ENCODE data around the gene EGFR.

The EGFR gene

DNA sequence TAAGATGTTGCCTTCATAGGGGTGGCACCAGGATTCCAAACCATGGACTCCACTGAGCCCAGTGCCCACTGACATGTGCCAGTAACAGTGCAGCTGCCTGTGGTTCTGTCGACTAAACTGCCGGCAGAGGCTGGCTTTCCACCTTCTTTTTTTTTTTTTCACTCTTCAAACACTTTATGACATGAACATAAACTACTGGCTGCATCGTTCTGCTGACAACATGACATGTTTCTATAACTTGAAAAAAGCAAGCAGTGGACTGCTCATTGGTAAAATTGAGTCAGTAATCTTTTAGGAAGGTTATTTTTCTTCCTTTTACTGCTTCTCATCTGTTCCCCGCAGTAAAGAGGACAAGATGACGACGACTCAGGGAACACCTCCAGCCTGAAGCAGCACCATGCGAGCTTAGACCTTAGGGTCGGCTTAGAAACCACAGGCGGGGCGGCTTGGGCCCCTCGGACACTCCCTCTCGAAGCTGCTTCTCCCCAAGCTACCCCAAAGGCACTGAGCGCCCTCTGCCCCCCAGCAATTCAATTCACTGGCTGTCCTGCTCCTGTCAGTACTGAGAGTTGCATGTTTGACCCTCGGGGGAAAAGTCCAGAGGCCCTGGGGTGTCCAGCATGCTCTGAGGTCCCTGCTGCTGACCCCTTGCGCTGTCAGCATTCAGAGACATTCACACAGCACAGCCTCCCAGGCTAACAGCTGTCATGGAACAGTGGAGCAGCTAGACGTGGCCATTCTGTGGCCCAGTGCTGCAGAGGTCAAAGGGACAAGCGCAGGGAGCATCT, 112.5 kb downstream of the EGFR start:
- H3K4me3 ChIP-seq (ENCODE audit: low read depth in 1 of 2, low read length in 2 of 2): no peak overlapping the region
- no peak overlapping the region for H3K9ac ChIP-seq (ENCODE audit: low read depth in 1 of 2, low read length in 2 of 2)
- H3K36me3 ChIP-seq (ENCODE audit: control insufficient read depth in 1 of 2, insufficient read depth in 2 of 2, low read length in 2 of 2): no peaks in the 10 kb centered on the region
- peaks cover 35 to 49% of the 10 kb centered on the region in 2 donors for H3K4me1 ChIP-seq (ENCODE audit: control insufficient read depth in 1 of 2, insufficient read depth in 2 of 2, low read length in 2 of 2)
- H3K9me3 ChIP-seq (ENCODE audit: control insufficient read depth in 1 of 2, low read length in 2 of 2): no peaks in the 10 kb centered on the region
- H3K27me3 ChIP-seq (ENCODE audit: control insufficient read depth in 1 of 2, insufficient read depth in 2 of 2, low read length in 2 of 2): no peaks in the 10 kb centered on the region
- H3K27ac ChIP-seq (ENCODE audit: low read depth, low read length): peak overlapping the region; percentile 3

GRCh38 chr7:55132550-55132889, 113.7 kb downstream of the EGFR start:
- Histone ChIP-seq H3K4me3 (ENCODE audit: low read depth in 1 of 2, low read length in 2 of 2) (no peak overlapping the region), H3K9me3 (ENCODE audit: control insufficient read depth in 1 of 2, low read length in 2 of 2) (no peaks in the 10 kb centered on the region), H3K4me1 (ENCODE audit: control insufficient read depth in 1 of 2, insufficient read depth in 2 of 2, low read length in 2 of 2) (peaks cover 28 to 41% of the 10 kb centered on the region in 2 donors), H3K9ac (ENCODE audit: low read depth in 1 of 2, low read length in 2 of 2) (no peak overlapping the region), H3K27me3 (ENCODE audit: control insufficient read depth in 1 of 2, insufficient read depth in 2 of 2, low read length in 2 of 2) (no peaks in the 10 kb centered on the region), H3K36me3 (ENCODE audit: control insufficient read depth in 1 of 2, insufficient read depth in 2 of 2, low read length in 2 of 2) (no peaks in the 10 kb centered on the region), H3K27ac (ENCODE audit: low read depth, low read length) (no peak overlapping the region)

GRCh38 chr7:55132890-55133551, 114.2 kb downstream of the EGFR start:
- H3K4me3 ChIP-seq (ENCODE audit: low read depth in 1 of 2, low read length in 2 of 2): no peak overlapping the region
- no peaks in the 10 kb centered on the region for H3K27me3 ChIP-seq (ENCODE audit: control insufficient read depth in 1 of 2, insufficient read depth in 2 of 2, low read length in 2 of 2)
- H3K4me1 ChIP-seq (ENCODE audit: control insufficient read depth in 1 of 2, insufficient read depth in 2 of 2, low read length in 2 of 2): peaks cover 23 to 36% of the 10 kb centered on the region in 2 donors
- peak overlapping the region; percentile 46 for H3K27ac ChIP-seq (ENCODE audit: low read depth, low read length)
- no peaks in the 10 kb centered on the region for H3K9me3 ChIP-seq (ENCODE audit: control insufficient read depth in 1 of 2, low read length in 2 of 2)
- H3K36me3 ChIP-seq (ENCODE audit: control insufficient read depth in 1 of 2, insufficient read depth in 2 of 2, low read length in 2 of 2): no peaks in the 10 kb centered on the region
- H3K9ac ChIP-seq (ENCODE audit: low read depth in 1 of 2, low read length in 2 of 2): peak overlapping the region in 1 of 2 donors; percentile 33

DNA sequence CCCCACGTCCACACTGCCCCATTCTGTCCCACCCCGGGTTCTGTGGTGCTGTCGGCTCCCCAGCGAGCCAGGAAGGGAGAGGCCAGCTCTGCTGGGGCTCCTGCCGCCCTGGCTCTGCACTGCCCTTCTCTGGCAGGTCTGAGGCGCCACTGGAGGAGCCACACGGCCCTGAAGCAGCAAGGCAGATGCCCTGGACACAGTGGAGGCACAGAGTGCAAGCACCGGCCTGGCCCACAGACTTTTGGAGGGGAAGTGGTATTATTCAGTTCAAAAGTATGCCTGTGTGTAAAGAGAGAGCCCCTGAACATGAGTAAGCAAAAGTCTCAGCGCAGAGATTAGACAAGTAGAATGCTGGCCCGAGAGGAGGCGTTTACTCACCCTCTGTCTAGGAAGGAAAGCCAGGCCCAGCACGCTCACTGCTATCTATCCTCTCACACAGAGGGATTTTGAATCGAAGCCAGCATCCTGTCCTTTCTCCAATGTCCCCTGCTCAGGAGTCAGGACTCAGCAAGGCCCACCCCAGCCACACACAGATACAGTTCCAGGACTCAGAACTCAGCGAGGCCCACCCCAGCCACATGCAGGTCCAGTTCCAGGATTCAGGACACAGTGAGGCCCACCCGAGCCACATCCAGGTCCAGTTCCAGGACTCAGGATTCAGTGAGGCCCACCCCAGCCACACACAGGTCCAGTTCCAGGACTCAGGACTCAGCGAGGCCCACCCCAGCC, 115.0 kb downstream of the EGFR start:
- no peaks in the 10 kb centered on the region for H3K9me3 ChIP-seq (ENCODE audit: control insufficient read depth in 1 of 2, low read length in 2 of 2)
- H3K4me1 ChIP-seq (ENCODE audit: control insufficient read depth in 1 of 2, insufficient read depth in 2 of 2, low read length in 2 of 2): peaks cover 21 to 34% of the 10 kb centered on the region in 2 donors
- H3K4me3 ChIP-seq (ENCODE audit: low read depth in 1 of 2, low read length in 2 of 2): no peak overlapping the region
- H3K36me3 ChIP-seq (ENCODE audit: control insufficient read depth in 1 of 2, insufficient read depth in 2 of 2, low read length in 2 of 2): no peaks in the 10 kb centered on the region
- H3K27me3 ChIP-seq (ENCODE audit: control insufficient read depth in 1 of 2, insufficient read depth in 2 of 2, low read length in 2 of 2): no peaks in the 10 kb centered on the region
- peak overlapping the region; percentile 46 for H3K27ac ChIP-seq (ENCODE audit: low read depth, low read length)
- peak overlapping the region in 1 of 2 donors; percentile 33 for H3K9ac ChIP-seq (ENCODE audit: low read depth in 1 of 2, low read length in 2 of 2)

GRCh38 chr7:55134359-55134725, 115.5 kb downstream of the EGFR start:
- no peaks in the 10 kb centered on the region for H3K36me3 ChIP-seq (ENCODE audit: control insufficient read depth in 1 of 2, insufficient read depth in 2 of 2, low read length in 2 of 2)
- H3K4me3 ChIP-seq (ENCODE audit: low read depth in 1 of 2, low read length in 2 of 2): no peak overlapping the region
- H3K27me3 ChIP-seq (ENCODE audit: control insufficient read depth in 1 of 2, insufficient read depth in 2 of 2, low read length in 2 of 2): no peaks in the 10 kb centered on the region
- no peak overlapping the region for H3K27ac ChIP-seq (ENCODE audit: low read depth, low read length)
- peaks cover 20 to 34% of the 10 kb centered on the region in 2 donors for H3K4me1 ChIP-seq (ENCODE audit: control insufficient read depth in 1 of 2, insufficient read depth in 2 of 2, low read length in 2 of 2)
- H3K9ac ChIP-seq (ENCODE audit: low read depth in 1 of 2, low read length in 2 of 2): no peak overlapping the region
- H3K9me3 ChIP-seq (ENCODE audit: control insufficient read depth in 1 of 2, low read length in 2 of 2): no peaks in the 10 kb centered on the region

- H3K27ac ChIP-seq (ENCODE audit: low read depth, low read length): no peak overlapping the region
- H3K27me3 ChIP-seq (ENCODE audit: control insufficient read depth in 1 of 2, insufficient read depth in 2 of 2, low read length in 2 of 2): no peaks in the 10 kb centered on the region
- no peak overlapping the region for H3K9ac ChIP-seq (ENCODE audit: low read depth in 1 of 2, low read length in 2 of 2)
- H3K4me3 ChIP-seq (ENCODE audit: low read depth in 1 of 2, low read length in 2 of 2): no peak overlapping the region
- H3K9me3 ChIP-seq (ENCODE audit: control insufficient read depth in 1 of 2, low read length in 2 of 2): no peaks in the 10 kb centered on the region
- H3K36me3 ChIP-seq (ENCODE audit: control insufficient read depth in 1 of 2, insufficient read depth in 2 of 2, low read length in 2 of 2): no peaks in the 10 kb centered on the region
- peaks cover 18 to 34% of the 10 kb centered on the region in 2 donors for H3K4me1 ChIP-seq (ENCODE audit: control insufficient read depth in 1 of 2, insufficient read depth in 2 of 2, low read length in 2 of 2)
These were observed 116.0 kb downstream of the EGFR start for GRCh38 chr7:55134786-55135185.

GRCh38 chr7:55135462-55135861, 116.6 kb downstream of the EGFR start:
- H3K36me3 ChIP-seq (ENCODE audit: control insufficient read depth in 1 of 2, insufficient read depth in 2 of 2, low read length in 2 of 2): no peaks in the 10 kb centered on the region
- no peaks in the 10 kb centered on the region for H3K27me3 ChIP-seq (ENCODE audit: control insufficient read depth in 1 of 2, insufficient read depth in 2 of 2, low read length in 2 of 2)
- H3K9ac ChIP-seq (ENCODE audit: low read depth in 1 of 2, low read length in 2 of 2): no peak overlapping the region
- H3K4me3 ChIP-seq (ENCODE audit: low read depth in 1 of 2, low read length in 2 of 2): no peak overlapping the region
- no peak overlapping the region for H3K27ac ChIP-seq (ENCODE audit: low read depth, low read length)
- no peaks in the 10 kb centered on the region for H3K9me3 ChIP-seq (ENCODE audit: control insufficient read depth in 1 of 2, low read length in 2 of 2)
- H3K4me1 ChIP-seq (ENCODE audit: control insufficient read depth in 1 of 2, insufficient read depth in 2 of 2, low read length in 2 of 2): peaks cover 18 to 33% of the 10 kb centered on the region in 2 donors

DNA sequence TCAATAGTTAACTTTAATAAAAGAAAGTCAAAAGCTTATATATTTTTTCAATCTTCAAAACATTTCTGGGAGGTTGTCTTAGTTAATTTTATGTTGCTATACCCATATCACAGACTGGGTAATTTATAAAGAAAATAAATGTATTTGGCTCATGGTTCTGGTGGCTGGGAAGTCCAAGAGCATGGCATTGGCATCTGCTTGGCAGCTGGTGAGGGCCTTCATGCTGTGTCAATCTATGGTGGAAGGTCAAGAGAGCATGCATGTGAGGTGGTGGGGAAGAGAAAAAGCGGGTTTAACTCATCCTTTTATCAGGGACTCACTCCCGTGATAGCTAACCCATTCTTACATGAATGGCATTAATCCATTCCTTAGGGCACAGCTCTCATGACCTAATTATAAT, 119.8 kb downstream of the EGFR start:
- Histone ChIP-seq H3K9me3 (ENCODE audit: control insufficient read depth in 1 of 2, low read length in 2 of 2) (no peaks in the 10 kb centered on the region), H3K27ac (ENCODE audit: low read depth, low read length) (no peak overlapping the region), H3K36me3 (ENCODE audit: control insufficient read depth in 1 of 2, insufficient read depth in 2 of 2, low read length in 2 of 2) (peaks cover 7% of the 10 kb centered on the region in 2 donors), H3K4me3 (ENCODE audit: low read depth in 1 of 2, low read length in 2 of 2) (no peak overlapping the region), H3K9ac (ENCODE audit: low read depth in 1 of 2, low read length in 2 of 2) (no peak overlapping the region), H3K27me3 (ENCODE audit: control insufficient read depth in 1 of 2, insufficient read depth in 2 of 2, low read length in 2 of 2) (no peaks in the 10 kb centered on the region), H3K4me1 (ENCODE audit: control insufficient read depth in 1 of 2, insufficient read depth in 2 of 2, low read length in 2 of 2) (peaks cover 0 to 9% of the 10 kb centered on the region in 2 donors)

- H3K27me3 ChIP-seq (ENCODE audit: control insufficient read depth in 1 of 2, insufficient read depth in 2 of 2, low read length in 2 of 2): no peaks in the 10 kb centered on the region
- no peak overlapping the region for H3K27ac ChIP-seq (ENCODE audit: low read depth, low read length)
- H3K4me3 ChIP-seq (ENCODE audit: low read depth in 1 of 2, low read length in 2 of 2): no peak overlapping the region
- no peak overlapping the region for H3K9ac ChIP-seq (ENCODE audit: low read depth in 1 of 2, low read length in 2 of 2)
- no peaks in the 10 kb centered on the region for H3K9me3 ChIP-seq (ENCODE audit: control insufficient read depth in 1 of 2, low read length in 2 of 2)
- H3K36me3 ChIP-seq (ENCODE audit: control insufficient read depth in 1 of 2, insufficient read depth in 2 of 2, low read length in 2 of 2): peaks cover 9 to 17% of the 10 kb centered on the region in 2 donors
- H3K4me1 ChIP-seq (ENCODE audit: control insufficient read depth in 1 of 2, insufficient read depth in 2 of 2, low read length in 2 of 2): peaks cover 0 to 9% of the 10 kb centered on the region in 2 donors
These were observed 121.6 kb downstream of the EGFR start for GRCh38 chr7:55140221-55140940.

GRCh38 chr7:55140941-55141278, 122.1 kb downstream of the EGFR start:
- Histone ChIP-seq H3K4me1 (ENCODE audit: control insufficient read depth in 1 of 2, insufficient read depth in 2 of 2, low read length in 2 of 2) (peaks cover 0 to 9% of the 10 kb centered on the region in 2 donors), H3K9ac (ENCODE audit: low read depth in 1 of 2, low read length in 2 of 2) (no peak overlapping the region), H3K27ac (ENCODE audit: low read depth, low read length) (no peak overlapping the region), H3K4me3 (ENCODE audit: low read depth in 1 of 2, low read length in 2 of 2) (no peak overlapping the region), H3K36me3 (ENCODE audit: control insufficient read depth in 1 of 2, insufficient read depth in 2 of 2, low read length in 2 of 2) (peaks cover 9 to 19% of the 10 kb centered on the region in 2 donors), H3K9me3 (ENCODE audit: control insufficient read depth in 1 of 2, low read length in 2 of 2) (no peaks in the 10 kb centered on the region), H3K27me3 (ENCODE audit: control insufficient read depth in 1 of 2, insufficient read depth in 2 of 2, low read length in 2 of 2) (no peaks in the 10 kb centered on the region)

Data from duodenal mucosa (tissue), 2 donors.